HUDEP-2 (cell line): ENCODE measurements around the gene ANKRD23.

Experiments used
- DNase-seq, 76 experiments: peaks; one replicate each; lab custom pipeline; 2025; ENCODE audit not compliant: unreplicated experiment in 76 of 76; lab: John Stamatoyannopoulos, UW

ANKRD23 gene

DNA sequence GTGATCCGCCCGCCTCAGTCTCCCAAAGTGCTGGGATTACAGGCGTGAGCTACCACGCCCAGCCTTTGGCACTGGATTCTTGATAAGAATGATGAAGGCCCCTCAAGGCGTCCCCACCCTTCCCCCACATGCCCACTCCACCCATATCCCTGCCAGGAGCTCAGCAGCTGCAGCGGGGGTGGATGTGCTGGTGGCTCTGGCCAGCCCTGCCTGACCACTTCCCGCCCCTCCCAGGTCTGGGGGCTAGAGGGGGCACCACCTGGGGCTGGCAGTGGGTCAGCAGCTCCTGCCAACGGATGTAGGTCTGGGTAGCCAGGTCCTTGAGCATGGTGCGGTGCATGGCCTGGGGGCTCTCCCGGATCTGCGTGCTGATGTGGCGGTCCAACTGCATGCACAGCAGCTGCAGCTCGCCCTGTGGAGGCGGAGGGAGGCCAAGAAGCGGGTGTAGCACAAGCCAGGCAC lies 33.8 kb upstream of the ANKRD23 start:
- peak in 68 of 76 experiments; percentile 3 to 82 (median 60) for DNase-seq

DNA sequence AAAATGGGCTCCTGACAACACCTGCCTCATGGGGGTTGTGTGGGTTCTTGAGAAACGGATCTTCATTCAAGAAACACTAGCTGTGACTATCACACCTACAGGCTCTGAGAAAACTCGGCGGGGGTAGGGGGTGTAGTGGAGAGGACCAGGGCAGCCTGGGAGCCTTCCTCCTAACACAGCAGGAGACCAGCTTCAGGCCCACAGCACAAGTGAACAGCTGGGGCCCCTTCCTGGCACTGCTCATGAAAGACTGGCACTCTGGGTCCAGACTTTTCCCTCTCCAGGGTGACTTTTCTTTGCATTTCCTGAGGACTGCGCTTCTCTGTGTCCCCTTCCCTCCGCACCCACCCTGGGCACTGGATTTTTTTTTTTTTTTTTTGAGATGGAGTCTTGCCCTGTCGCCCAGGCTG lies 33.2 kb upstream of the ANKRD23 start:
- DNase-seq = peak in 3 of 76 experiments; percentile 21 to 38 (median 36)

DNA sequence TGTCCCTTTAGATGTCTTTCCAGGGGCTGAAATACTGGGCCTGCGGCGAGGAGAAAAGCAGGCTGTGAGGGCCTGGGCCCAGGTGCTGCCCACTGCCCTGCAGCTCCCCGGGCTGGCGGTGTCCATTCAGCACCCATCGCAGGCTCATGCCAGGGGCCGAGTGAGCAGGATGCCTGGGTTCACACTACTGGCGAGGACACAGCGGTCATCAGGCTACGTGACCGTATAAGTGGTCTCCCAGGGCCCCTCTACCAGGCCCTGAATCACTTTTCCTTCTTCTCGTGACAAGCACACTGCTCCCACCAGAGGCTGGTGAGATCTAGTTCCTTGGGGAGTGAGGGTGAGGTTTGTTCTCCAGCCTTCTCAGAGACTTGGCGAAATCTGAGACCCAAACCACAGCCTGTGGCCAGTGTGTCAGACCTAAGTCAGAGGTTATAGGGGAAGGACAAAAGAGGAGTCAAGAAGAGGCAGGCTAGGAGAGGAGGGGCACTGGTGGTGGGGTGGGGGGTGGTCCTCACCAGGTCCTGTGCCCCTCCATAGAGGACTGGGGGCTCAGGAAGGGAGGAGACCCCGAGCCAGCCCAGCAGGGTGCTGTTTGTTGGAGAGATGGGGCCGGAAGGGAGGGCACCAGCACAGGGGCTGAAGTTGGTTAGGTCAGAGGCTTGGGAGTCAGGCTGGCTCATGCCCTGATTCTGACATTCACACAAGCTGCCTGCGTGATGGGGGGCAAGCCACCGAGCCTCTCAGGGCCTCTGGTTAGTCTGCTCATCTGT lies 32.6 kb upstream of the ANKRD23 start:
- DNase-seq = no peak

DNA sequence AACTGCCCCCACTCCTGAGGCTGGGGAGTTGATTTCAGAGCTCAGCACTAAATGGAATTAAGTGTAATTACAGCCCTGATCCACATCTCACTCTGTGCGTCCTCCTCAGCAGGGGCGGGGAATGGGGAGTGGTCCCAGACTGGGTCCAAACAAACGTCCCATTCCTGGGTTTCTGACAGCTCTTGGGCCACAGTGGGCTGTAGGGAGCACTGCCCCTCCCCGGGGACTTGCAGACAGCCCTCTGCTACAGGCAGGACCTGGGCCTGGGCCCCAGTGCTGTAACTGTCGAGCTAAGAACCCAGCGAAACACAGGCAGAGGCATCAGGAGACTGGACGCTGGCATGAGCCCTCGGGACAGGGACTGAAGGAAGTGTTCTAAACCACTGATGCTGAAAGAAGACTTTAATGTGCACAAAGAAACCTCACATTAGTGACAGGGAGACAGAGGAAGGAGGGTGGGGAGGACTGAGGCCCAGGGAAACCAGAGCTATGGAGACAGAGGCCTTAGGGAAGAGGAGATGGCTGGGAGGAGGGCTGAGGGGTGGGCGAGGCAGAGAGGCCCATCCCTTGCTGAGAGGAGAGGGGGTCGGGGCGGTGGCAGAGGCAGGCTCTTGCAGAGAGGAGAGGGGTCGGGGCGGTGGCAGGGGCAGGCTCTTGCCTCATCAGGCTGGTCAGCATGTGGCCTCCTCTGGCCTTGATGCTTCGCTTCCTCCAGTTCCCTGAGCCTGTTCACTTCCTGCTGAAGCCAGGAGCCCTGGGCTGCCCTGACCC lies 31.9 kb upstream of the ANKRD23 start:
- peak in 1 of 76 experiments; percentile 16 for DNase-seq

DNA sequence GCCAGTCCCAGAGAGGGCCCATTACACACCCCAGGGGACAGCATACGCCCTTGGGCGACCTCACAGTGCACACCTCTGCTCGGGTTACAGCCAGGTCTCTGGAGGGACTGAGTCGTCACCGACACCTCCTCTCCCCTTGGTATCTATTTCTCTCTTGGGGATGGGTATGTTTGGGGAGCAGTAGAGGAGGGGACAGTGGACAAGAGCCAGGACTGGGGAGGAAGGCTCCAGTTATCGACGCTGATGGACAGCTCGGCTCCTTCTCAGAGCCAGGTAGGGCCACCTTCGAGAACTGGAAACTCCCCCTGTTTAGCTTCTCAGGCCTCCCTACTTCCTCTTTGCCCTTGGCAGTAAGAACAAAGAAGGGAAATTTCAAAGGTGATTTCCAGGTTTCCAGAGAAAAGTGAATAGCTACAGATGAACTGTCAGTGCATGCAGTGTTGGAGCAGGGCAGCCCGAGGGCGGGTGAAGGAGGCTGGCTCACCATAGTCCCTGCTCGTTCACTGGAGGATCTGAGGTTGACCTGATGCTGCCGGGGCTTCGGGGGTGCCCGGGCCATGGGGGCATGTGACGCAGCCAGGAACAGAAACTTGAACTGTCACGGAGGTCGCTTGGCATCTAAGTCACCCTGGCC lies 30.5 kb upstream of the ANKRD23 start:
- DNase-seq = no peak

DNA sequence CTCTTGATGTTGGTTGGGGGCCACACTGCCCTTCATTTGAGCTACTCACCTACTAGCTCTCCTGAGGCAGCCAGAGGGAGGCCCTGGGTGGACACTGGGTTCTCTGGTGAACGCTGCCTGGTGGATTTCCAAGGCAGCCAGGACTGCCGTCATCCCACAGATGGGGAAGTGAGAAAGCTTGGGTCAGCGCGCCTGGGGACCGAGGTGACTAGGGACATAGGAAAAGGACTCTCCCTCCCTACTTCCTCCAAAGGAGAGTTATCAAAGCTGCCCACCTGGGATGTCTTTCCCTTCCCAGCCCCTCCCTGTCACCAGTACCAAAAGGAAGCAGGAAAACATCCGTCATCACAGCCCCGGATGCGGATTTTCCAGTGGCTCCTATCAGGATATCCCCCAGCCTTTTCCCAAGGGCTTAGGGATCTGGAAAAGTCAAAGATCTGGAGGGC lies 29.9 kb upstream of the ANKRD23 start:
- no peak for DNase-seq

DNA sequence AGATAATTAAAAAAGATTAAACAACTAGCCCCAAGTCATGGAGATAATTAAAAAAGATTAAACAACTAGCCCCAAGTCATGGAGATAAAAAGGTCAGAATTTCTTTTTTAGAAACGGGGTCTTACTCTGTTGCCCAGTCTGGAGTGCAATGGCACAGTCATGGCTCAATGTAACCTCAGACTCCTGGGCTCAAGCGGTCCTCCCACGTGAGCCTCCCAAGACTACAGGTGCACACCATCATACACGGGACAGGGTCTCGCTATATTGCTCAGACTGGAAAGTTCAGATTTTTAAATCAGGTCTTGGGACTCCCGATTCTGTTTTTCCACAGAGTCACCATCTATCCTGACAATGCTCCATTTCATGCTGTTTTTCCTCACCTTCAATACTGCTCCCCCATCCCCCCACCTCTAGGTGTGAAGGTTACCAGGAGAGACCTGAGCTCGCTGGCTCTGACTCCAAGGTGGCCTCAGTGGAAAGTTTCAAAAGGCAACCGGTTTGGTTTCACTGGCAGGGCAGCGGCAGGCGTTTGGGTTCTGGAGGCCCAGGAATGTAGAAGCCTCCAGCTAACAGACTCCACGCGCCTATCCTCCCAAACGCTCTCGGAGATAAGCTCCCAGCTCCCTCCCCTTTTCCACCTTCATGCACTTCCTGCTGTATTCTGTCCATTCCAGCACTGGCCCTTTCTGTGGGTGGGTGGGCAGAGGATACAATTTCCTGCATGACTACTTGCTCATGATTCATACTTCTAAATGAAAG lies 28.9 kb upstream of the ANKRD23 start:
- no peak for DNase-seq

DNA sequence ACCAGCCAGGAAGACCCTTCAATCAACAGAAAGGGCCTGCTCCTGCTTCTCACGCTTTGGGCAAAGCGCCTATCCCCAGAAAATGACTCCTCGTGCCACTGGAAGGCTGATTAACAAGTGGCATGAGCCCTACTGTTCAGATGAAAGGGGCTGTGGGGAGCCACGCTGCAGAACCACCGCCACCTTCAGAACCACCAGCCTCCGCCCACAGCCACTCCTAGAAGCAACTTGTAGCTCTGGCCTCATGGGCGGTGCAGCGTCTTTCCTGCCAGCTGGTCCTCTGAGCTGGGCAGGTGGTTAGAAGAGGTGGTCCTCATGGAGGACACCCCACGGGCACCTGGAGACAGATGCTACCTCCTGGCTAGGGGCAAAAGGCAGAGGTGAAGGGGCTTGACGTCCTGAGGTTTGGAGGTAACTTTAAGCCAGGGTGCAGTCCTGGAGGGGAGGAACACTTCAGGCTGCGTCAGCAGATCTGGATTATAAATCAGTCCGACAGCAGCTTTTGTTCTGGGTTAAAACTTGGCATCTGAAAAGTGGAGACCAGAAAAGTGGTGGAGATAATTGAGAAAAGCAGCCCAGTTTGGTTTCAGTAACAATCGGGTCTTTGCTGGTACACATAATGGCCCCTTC lies 26.9 kb upstream of the ANKRD23 start:
- peak in 66 of 76 experiments; percentile 4 to 74 (median 47) for DNase-seq

DNA sequence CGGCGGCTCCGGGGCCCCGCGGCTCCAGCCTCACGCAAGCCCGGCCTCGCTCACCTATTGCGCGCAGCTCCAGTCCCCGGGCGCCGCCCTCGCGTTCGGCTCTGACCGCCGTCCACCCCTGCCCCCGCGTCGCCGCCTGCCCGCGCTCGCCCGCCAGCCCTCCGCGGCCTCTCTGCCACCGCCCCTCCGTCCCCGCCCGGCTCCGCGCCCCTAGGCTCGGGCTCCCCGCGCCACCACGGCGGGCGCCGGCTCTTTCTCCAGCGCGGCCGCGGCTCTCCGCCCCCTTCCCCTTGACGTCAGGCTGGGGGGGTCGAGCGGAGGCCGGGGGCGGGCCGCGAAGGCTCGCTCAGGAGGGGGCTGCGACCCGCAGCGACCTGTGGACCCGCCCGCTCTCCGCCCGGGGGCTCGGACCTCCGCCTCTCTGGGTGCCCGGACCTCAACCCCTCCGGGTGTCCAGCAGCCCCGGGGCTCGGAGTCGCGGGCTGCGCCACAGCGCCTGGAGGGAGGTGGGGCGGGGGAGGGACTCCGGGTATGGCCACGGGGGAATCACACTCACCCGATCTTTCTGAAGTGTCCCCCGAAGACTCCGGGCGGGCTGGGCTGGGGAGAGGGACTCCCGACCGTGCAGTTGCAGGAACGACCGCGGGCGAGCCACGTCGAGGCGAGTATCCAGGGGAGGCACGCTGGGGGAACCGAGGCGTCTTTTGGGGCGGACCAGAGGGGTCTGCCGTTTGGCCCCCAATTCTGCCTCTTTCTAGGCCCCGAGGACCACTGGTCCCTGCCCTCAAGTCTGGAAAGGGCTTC lies 26.2 kb upstream of the ANKRD23 start, which contains the start of gene SEMA4C:
Gene SEMA4C, minus strand, starts transcription at position 259 of the 804 bp plus-strand sequence. CDS start 2,194 bp downstream, outside the sequence.
- DNase-seq = peak in 33 of 76 experiments; percentile 7 to 67 (median 43)

DNA sequence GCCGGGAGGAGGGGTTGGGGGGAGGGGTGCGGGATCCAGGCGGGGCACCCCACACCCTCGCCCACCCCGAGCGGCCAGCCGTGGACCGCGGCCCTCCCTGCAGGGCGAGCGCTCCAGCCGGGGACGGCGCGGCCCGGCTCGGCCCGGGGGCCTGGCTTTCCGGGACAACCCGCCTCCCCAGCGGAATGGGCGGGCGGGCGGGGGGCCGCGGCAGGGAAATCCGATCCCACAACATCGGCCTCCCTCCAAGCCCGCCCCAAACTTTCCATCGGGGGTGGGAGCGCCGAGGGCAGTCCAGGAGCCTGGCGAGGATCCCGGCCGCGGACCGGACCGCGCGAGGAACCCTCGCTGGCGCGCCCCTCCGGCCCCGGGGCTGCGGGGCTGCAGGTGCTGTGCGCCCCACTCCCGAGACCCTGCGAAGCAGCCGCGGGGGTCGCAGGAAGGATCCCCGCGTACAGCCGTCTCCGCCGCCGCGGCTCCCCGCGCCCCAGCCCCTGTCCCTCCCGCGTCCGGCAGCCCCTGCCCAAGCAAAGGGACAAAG lies 25.5 kb upstream of the ANKRD23 start:
- peak in 1 of 76 experiments; percentile 43 for DNase-seq

DNA sequence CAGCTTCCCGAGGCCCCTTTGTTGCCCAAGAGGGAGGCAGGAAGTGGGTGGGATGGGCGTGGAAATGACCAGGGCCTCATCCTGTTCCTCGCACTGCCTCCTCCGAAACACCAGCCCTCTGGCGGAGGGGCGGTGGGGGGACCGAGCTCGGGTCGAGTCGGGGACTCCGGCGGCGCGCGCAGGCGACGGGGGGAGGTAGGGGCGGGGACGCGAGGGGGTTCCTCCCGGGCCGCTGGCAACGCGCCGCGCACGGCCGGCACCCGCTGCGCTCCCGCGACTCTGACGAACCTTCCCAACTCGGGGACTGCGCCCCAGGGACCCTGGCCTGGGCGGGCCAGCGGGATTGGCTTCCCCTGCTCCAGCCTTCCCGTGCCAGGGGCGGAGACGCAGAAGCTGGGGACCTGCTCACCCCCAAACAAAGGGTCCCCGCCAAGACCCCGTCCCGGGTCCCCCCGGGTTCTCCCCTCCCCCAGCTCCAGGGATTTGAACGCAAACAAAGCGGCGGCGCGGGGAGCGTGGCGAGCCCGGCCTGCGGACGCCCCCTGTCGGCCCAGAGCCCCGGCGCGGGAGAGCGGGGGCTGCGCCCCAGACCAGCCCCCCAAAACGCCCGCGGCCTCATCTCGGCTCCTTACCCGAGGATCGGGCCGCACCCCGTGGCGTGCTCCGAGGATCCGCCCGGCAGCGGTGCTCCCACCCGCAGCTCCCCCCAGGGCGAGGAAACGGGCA lies 24.9 kb upstream of the ANKRD23 start:
- DNase-seq = peak in 59 of 76 experiments; percentile 4 to 71 (median 46)

DNA sequence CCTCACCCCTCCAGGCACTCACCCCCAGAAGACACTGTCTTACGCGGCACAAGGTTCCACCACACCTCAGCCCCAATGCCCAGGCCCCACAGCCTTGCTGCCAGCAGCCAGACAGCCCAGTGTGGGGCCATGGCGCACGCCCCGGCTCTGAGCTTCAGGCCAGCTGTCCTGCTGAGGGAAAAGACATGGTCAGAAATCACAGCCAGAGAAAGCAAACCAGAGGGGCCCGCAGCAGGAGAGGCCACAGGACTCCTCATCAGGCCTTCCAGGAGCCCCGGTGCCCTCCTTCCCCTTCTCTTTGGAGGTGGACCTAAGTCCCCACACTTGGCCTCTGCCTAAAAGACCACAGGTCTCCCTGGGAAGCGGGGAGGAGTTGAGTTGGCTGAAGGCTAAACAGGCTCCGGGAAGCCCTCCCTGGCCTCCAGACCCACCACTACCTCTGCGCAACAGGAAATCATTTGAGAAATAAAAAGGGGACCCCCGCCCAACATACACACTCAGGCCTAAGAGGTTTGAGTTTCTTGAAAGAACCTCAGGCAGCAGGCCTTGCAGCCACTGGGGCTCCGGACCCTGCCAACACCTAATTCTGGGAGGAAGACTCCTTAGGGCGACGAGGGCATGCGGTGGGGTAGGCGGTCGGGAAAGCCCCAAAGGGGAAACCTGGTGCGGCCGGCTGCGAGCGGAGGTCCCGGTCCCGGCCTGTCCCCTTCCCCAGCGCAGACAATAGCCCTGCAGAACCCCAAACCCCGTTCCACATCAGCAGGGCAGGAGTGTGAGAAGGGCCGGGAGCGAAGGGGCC lies 24.1 kb upstream of the ANKRD23 start:
- no peak for DNase-seq

DNA sequence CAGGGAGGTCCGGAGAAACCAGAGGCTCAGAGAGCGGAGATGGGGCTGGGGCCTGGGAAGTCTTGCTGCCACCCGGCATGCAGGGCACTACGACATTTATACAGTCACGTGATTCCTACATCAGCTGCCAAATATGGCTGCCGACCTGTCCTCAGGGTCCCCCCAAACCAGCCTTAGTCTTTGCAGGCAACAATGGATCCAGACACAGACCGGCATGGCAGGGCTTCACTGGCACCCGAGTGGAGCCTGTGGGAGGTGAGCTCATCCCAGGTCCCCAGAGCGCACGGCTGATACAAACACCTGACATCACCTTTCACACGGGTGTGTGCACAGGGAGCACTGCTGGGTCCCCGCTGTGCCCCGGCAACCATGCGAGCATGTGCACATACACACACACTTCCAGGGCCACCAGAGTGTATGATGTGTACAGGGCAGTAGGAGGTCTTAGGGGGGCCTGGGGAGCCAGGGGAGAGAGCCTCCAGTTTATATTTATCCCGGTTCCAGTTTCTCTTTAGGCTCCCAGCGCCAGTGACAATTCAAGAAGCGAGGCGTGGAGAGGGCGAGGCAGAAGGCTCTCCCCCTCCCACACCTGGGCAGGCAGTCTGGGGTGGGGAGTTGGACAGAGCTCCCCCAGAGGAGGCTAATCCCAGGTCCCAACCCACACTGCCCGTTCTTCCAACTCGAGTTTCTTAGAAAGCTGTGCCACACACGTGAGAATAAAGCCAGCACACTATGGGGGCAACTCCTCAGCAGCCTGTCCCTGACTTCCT lies 23.4 kb upstream of the ANKRD23 start:
- DNase-seq = no peak

DNA sequence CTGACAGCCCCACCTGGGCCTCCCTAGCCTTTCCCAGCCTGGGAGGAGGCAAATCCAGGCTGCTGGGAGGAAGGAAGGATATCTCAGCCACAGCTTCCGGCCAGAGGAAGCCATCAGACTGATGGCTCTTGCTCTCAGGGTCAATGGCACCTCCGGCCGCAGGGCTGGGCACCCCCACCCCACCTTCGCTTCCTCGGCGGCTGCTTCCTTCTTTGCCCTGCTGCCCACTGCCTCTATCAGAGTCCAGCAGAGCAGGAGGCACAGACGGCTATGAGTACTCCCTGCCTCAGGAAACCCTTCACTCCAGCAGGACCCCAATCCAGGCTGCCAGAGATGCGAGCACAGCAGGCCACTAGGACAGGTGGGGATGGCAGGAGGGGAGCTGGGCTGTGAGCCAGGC lies 22.8 kb upstream of the ANKRD23 start:
- no peak for DNase-seq

DNA sequence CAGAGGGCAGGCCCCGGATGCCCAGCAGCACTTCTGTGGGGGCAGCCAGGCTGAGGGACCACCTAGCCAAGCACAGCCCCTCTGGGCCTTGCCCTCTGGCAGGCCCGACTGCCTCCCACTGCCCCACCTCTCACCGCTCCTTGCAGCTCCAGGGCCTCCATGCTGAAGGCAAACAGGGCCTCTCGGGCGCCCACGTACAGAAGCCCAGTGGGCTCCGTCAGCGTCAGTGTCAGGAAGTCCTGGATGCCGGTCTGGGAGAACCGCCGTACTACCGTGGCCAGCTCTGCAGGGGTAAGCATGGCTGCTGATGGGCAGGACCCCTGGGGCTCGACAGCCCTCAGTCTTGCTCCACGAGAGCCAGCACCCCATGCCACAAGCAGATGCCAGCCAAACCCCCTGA lies 22.3 kb upstream of the ANKRD23 start:
- no peak for DNase-seq

DNA sequence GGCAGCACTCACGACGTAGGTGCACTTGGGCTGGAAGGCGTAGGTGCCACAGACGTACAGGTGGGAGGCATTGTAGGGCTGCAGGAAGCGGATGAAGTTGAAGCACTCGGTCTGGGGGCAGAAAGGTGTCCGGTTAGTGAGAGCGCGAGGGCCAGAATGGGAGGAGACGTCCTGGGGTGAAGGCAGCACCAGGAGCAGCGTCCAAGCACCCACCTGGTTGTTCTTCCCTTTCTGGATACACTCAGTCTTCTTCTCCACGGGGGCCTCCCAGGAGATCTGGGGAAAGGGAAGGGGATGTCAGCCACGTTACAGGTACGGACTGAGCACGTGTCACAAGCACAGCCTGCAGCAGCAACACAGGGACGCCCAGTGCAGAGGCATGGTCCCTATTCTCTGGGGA lies 21.8 kb upstream of the ANKRD23 start:
- no peak for DNase-seq
